Measurements from ENCODE around the gene STS.

DNA sequence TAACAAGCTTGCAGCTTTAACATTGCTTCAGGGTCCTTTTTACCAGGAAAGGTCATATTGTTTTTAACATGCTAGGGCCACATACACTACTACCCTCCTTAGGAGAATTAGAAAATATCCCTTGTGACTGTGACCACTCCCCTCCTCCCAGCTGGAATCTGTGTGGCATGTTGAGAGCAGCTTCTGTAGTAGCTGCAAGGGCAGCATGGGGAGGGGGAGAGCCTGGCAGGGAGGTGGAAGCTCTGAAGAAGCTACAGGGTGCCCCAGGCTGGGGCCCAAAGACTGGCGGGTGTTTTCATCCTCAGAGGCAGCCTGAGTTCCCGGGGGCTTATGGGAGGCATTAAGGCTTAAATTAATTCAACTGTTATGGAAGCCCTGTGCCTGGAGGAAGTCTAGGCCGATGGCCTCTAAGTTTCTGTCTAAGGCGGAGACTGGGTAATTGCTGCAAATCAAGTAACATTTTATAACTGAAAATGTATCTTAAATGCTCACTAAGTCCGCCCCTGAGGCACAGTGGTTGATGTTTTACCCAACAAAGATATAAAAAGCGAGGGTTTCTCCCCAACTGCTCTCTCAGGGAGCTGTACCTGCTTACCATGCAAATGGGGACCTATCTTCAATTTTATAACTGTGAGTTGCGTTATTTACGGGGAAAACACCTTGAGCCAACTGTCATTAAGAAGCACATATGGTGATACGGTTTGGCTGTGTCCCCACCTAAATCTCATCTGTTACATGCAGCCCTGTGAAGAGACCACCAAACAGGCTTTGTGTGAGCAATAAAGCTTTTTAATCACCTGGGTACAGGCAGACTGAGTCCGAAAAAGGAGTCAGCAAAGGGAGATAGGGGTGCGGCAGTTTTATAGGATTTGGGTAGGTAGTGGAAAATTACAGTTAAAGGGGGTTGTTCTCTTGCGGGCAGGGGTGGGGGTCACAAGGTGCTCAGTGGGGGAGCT lies 37.4 kb upstream of the STS start:
- TF ChIP-seq, protein P1, sequence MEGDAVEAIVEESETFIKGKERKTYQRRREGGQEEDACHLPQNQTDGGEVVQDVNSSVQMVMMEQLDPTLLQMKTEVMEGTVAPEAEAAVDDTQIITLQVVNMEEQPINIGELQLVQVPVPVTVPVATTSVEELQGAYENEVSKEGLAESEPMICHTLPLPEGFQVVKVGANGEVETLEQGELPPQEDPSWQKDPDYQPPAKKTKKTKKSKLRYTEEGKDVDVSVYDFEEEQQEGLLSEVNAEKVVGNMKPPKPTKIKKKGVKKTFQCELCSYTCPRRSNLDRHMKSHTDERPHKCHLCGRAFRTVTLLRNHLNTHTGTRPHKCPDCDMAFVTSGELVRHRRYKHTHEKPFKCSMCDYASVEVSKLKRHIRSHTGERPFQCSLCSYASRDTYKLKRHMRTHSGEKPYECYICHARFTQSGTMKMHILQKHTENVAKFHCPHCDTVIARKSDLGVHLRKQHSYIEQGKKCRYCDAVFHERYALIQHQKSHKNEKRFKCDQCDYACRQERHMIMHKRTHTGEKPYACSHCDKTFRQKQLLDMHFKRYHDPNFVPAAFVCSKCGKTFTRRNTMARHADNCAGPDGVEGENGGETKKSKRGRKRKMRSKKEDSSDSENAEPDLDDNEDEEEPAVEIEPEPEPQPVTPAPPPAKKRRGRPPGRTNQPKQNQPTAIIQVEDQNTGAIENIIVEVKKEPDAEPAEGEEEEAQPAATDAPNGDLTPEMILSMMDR (IDR thresholded peaks at IDR 0.05) = no peak
- TF ChIP-seq POLR2A (IDR thresholded peaks at IDR 0.05) = no peak
